Peyer's patch (tissue), 4 donors: Measurements from ENCODE around the gene SCUBE1.

ENCODE experiments used
- POLR2A ChIP-seq, 2 donors: fragments of 450-650 bp; IDR thresholded peaks; one replicate each; pipeline ENCODE4 v1.5.1; 2017; ENCODE audit warnings: antibody characterized with exemption in 2 of 2, mild to moderate bottlenecking in 2 of 2, moderate library complexity in 2 of 2
- TF ChIP-seq, protein P1 (sequence below), 6 experiments: fragments of 450-650 bp in 4 of 6; fragments of 200-600 bp in 2 of 6; sonication (generic) in 1 of 6; IDR thresholded peaks; one replicate each; pipeline ENCODE4 v1.5.1; 2017 to 2019; ENCODE audit warnings: antibody characterized with exemption in 6 of 6, mild to moderate bottlenecking in 3 of 6, moderate library complexity in 1 of 6

DNA sequence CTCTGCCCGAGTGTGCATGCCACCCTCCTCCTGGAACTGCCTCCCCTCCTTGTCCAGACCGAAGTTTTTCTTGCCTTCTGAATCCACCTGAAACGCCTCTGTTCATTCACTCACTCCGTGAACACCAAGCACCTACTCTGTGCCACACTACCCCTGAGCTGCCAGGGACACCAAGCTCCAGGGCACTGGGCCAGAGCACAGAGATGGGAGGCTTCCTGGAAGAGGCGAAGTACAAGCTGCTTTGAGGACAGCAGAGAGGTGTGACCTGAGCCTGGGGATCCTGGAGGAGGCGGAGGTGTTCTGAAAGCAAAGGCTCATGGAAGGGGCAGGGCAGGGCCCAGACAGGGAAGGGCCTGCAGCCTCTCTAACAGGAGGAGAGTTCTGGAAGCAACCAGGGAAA is 47.5 kb downstream of the SCUBE1 start:
- TF ChIP-seq POLR2A (IDR thresholded peaks at IDR 0.05), result no peak
- TF ChIP-seq, protein P1, sequence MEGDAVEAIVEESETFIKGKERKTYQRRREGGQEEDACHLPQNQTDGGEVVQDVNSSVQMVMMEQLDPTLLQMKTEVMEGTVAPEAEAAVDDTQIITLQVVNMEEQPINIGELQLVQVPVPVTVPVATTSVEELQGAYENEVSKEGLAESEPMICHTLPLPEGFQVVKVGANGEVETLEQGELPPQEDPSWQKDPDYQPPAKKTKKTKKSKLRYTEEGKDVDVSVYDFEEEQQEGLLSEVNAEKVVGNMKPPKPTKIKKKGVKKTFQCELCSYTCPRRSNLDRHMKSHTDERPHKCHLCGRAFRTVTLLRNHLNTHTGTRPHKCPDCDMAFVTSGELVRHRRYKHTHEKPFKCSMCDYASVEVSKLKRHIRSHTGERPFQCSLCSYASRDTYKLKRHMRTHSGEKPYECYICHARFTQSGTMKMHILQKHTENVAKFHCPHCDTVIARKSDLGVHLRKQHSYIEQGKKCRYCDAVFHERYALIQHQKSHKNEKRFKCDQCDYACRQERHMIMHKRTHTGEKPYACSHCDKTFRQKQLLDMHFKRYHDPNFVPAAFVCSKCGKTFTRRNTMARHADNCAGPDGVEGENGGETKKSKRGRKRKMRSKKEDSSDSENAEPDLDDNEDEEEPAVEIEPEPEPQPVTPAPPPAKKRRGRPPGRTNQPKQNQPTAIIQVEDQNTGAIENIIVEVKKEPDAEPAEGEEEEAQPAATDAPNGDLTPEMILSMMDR (IDR thresholded peaks at IDR 0.05), result no peak
